DND-41 (cell line): ENCODE results near the gene SLBP.

Experiments
- ATAC-seq: fragments of 200-7000 bp; cut with Tn5 transposase; 3 replicates; pipeline ENCODE4 v1.9.1; 2021; ENCODE audit warnings: low read depth; ENCODE audit not compliant: insufficient read depth
- DNase-seq: peaks from one replicate; pipeline ENCODE4 v3.0.0-alpha.2; 2020
- H2AFZ ChIP-seq: 2 replicates; pipeline ENCODE4 v1.6.0; 2012; ENCODE audit warnings: low read depth, low read length
- H3K27ac ChIP-seq: 2 replicates; pipeline ENCODE4 v1.5.1; 2012; ENCODE audit warnings: low read length, inconsistent platforms
- H3K27me3 ChIP-seq: fragments of 200-600 bp; sonication (generic); 2 replicates; pipeline ENCODE4 v1.6.0; 2012; ENCODE audit warnings: low read length, mild to moderate bottlenecking, inconsistent platforms; ENCODE audit not compliant: insufficient read depth, poor library complexity
- H3K36me3 ChIP-seq: 2 replicates; pipeline ENCODE4 v1.5.1; 2012; ENCODE audit warnings: low read length, inconsistent platforms; ENCODE audit not compliant: insufficient read depth
- H3K4me1 ChIP-seq: 2 replicates; pipeline ENCODE4 v1.5.1; 2012; ENCODE audit warnings: mild to moderate bottlenecking, low read length; ENCODE audit not compliant: insufficient read depth
- H3K4me2 ChIP-seq: 2 replicates; pipeline ENCODE4 v1.6.0; 2012; ENCODE audit warnings: mild to moderate bottlenecking, moderate library complexity, low read length, inconsistent platforms; ENCODE audit not compliant: insufficient read depth
- H3K4me3 ChIP-seq, 2 experiments: fragments of 200-600 bp in 1 of 2; shearing (Covaris generic) in 1 of 2; 2 replicates each; pipeline ENCODE4 v1.5.1; 2012 to 2016; ENCODE audit warnings: inconsistent platforms in 2 of 2, low read length in 2 of 2, mild to moderate bottlenecking in 2 of 2, low read depth in 1 of 2, moderate library complexity in 1 of 2
- H3K79me2 ChIP-seq: 2 replicates; pipeline ENCODE4 v1.6.0; 2012; ENCODE audit warnings: low read length, inconsistent platforms; ENCODE audit not compliant: insufficient read depth
- H3K9ac ChIP-seq: 2 replicates; pipeline ENCODE4 v1.6.0; 2012; ENCODE audit warnings: low read depth, mild to moderate bottlenecking, inconsistent platforms, low read length, moderate library complexity
- H3K9me3 ChIP-seq: 2 replicates; pipeline ENCODE4 v1.5.1; 2012; ENCODE audit warnings: low read length, moderate library complexity, mild to moderate bottlenecking, inconsistent platforms; ENCODE audit not compliant: insufficient read depth, severe bottlenecking
- H4K20me1 ChIP-seq: 2 replicates; pipeline ENCODE4 v1.6.0; 2012; ENCODE audit warnings: low read length; ENCODE audit not compliant: insufficient read depth
- EZH2 ChIP-seq: IDR thresholded peaks from 3 replicates; pipeline ENCODE4 v1.6.1; 2012; ENCODE audit warnings: borderline replicate concordance, low read depth, mild to moderate bottlenecking, moderate library complexity, low read length, inconsistent platforms; ENCODE audit not compliant: severe bottlenecking
- TF ChIP-seq, protein P1 (sequence below): IDR thresholded peaks from 2 replicates; pipeline ENCODE4 v1.5.1; 2012; ENCODE audit warnings: borderline replicate concordance, low read length, moderate library complexity, mild to moderate bottlenecking; ENCODE audit not compliant: poor library complexity, severe bottlenecking; ENCODE audit errors: extremely low read depth

The SLBP gene

DNA sequence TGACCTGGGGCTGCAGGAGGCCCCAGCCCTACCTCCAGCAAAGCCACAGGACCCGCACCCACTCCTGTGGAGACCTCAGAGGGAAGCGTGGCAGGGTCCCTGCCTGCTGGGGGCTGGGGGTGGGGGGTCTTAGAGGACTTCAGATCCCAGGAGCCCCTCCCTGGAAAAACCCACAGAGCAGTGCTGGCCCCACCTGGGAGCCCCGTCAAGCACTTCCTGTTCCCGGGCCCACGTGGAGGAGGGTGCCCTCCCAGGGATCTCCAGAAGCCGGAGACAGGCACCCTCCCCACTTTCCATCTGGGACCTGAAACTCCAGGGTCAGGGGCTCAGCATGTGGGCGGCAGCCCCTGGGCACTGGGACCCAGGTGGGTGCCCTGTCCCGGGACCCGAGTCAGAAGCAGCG lies 41.2 kb upstream of the SLBP start:
- no peak overlapping the region for H3K9ac ChIP-seq

DNA sequence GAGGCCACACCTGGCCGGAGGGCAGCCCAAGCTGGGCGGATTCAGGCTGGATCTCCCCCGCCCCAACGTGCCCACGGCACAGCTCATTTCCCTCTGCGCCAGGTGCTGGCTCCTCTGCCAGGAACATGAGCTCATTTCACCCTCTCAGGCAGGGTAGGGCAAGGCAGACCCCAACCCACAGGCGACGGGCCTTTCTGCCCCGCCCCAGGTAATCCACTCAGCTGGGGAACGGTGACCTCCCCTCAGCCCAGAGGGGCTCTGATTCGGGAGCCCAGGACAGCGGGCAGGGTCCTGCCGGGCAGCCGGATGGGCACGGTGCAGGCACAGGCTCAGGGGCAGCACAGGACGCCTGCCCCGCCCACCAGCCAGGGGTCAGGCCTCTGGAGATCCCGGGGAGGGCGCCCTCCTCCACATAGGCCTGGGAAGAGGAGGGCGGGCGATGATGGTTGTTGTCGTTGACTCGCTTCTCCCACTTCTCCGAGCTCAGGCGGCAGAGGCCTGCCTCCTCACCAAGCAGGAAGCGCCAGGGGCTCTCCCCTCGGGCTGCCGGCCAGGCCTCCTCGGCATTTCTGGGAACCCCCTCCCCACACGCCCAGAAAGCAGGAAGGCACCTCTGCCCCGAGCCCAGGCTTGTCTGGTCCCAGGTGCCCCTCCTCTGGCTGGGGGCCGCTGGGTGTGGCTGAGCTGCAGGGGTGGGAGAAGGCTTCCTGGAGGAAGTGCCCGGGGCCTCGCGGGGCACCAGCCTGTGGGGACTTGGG lies 40.3 kb upstream of the SLBP start:
- Histone ChIP-seq H3K27ac (no peak overlapping the region), H3K9ac (no peak overlapping the region), H3K9me3 (no peaks in the 10 kb centered on the region), H3K27me3 (no peaks in the 10 kb centered on the region), H3K4me2 (no peak overlapping the region), H3K36me3 (no peaks in the 10 kb centered on the region), H3K79me2 (no peaks in the 10 kb centered on the region), H4K20me1 (peaks cover 17% of the 10 kb centered on the region), H2AFZ (no peak overlapping the region), H3K4me1 (peaks cover 6% of the 10 kb centered on the region), H3K4me3 (no peak overlapping the region)
- no peak for ATAC-seq
- TF ChIP-seq EZH2, result no peak
- TF ChIP-seq, protein P1, sequence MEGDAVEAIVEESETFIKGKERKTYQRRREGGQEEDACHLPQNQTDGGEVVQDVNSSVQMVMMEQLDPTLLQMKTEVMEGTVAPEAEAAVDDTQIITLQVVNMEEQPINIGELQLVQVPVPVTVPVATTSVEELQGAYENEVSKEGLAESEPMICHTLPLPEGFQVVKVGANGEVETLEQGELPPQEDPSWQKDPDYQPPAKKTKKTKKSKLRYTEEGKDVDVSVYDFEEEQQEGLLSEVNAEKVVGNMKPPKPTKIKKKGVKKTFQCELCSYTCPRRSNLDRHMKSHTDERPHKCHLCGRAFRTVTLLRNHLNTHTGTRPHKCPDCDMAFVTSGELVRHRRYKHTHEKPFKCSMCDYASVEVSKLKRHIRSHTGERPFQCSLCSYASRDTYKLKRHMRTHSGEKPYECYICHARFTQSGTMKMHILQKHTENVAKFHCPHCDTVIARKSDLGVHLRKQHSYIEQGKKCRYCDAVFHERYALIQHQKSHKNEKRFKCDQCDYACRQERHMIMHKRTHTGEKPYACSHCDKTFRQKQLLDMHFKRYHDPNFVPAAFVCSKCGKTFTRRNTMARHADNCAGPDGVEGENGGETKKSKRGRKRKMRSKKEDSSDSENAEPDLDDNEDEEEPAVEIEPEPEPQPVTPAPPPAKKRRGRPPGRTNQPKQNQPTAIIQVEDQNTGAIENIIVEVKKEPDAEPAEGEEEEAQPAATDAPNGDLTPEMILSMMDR, result no peak
- DNase-seq, result peak; percentile 32

More for the DNA sequence above, 41.2 kb upstream of the SLBP start:
- Histone ChIP-seq H2AFZ (no peak overlapping the region), H3K79me2 (no peaks in the 10 kb centered on the region), H3K36me3 (no peaks in the 10 kb centered on the region), H3K9me3 (no peaks in the 10 kb centered on the region), H3K27me3 (no peaks in the 10 kb centered on the region), H3K4me3 (no peak overlapping the region), H3K4me2 (no peak overlapping the region), H3K4me1 (peaks cover 5% of the 10 kb centered on the region), H3K27ac (no peak overlapping the region), H4K20me1 (peaks cover 11% of the 10 kb centered on the region)
- DNase-seq (no peak), ATAC-seq (no peak)
- no peak for TF ChIP-seq EZH2
- TF ChIP-seq, protein P1, result no peak

DNA sequence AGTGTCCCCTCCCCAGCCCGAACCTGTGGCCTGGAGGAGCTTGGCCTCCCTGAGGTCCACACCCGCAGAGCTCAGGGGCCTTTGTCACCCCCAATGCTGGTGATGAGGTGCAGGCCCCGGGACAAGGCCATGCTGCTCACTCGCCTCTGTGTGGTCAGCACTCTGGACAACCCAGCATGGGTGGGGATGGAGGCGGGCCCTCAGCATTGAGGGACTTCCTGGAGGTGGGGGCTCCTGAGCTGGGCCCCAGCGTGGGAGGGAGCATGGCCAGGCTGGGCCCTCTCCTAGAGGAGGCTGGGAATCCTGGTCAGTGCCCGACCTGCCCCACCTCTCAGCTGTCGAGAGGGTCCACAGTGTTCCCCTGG lies 39.8 kb upstream of the SLBP start:
- no peak for ATAC-seq
- peaks cover 17% of the 10 kb centered on the region for H4K20me1 ChIP-seq
- H3K9ac ChIP-seq, result no peak overlapping the region
- no peak for DNase-seq
- H3K27me3 ChIP-seq, result no peaks in the 10 kb centered on the region
- H3K4me2 ChIP-seq, result no peak overlapping the region
- H3K27ac ChIP-seq, result no peak overlapping the region
- H2AFZ ChIP-seq, result no peak overlapping the region
- H3K79me2 ChIP-seq, result no peaks in the 10 kb centered on the region
- no peaks in the 10 kb centered on the region for H3K36me3 ChIP-seq
- no peak overlapping the region for H3K4me3 ChIP-seq
- no peaks in the 10 kb centered on the region for H3K9me3 ChIP-seq
- no peak for TF ChIP-seq EZH2
- TF ChIP-seq, protein P1, result no peak
- H3K4me1 ChIP-seq, result peaks cover 6% of the 10 kb centered on the region
